Colonic mucosa (tissue), 4 donors: ENCODE data around the gene LIX1L. TPM values are rescaled to one million over a fixed set of nuclear protein-coding genes. Genes with fewer than 3 reads are reported as not detected.

ENCODE experiments used
- DNase-seq: peaks from one replicate; pipeline ENCODE4 v3.0.0-alpha.2; 2020
- H3K27ac ChIP-seq: fragments of 200-600 bp; one replicate; pipeline ENCODE4 v1.8.0; 2021
- H3K27me3 ChIP-seq: fragments of 200-600 bp; one replicate; pipeline ENCODE4 v1.8.0; 2021
- H3K36me3 ChIP-seq: fragments of 200-600 bp; one replicate; pipeline ENCODE4 v1.8.0; 2021
- H3K4me1 ChIP-seq: fragments of 200-600 bp; one replicate; pipeline ENCODE4 v1.8.0; 2021; ENCODE audit warnings: mild to moderate bottlenecking
- H3K4me3 ChIP-seq: fragments of 200-600 bp; one replicate; pipeline ENCODE4 v1.8.0; 2021
- H3K9ac ChIP-seq, 2 donors: one replicate each; pipeline ENCODE4 v1.7.0; 2013; ENCODE audit warnings: control low read depth in 2 of 2, low read depth in 2 of 2, low read length in 2 of 2
- H3K9me3 ChIP-seq: fragments of 200-600 bp; one replicate; pipeline ENCODE4 v1.8.0; 2021
- CTCF ChIP-seq: fragments of 200-600 bp; IDR thresholded peaks from one replicate; pipeline ENCODE4 v1.8.0; 2022; ENCODE audit warnings: antibody characterized with exemption, mild to moderate bottlenecking
- intact Hi-C: fragments of 100-400 bp; cut with DNase I; formaldehyde crosslinking; loops from one replicate; pipeline ENCODE4 v1.14.1; 2022
- total RNA-seq, 2 donors: library from RNA; stranded (reverse); fragmentation: NEBNext Ultra II Directional in 1 of 2; extraction: Animal tissue kit (Norgen Biotek cat#: 25700) in 1 of 2; gene quantifications; one replicate each; pipeline ENCODE4 v1.2.1, GENCODE V29; 2021
- donor health status: healthy.
- donor health status: DM: no; HTN: no; CAD: no.
- donor health status: DM: no; HTN: no; CAD: no.

LIX1L gene
- total RNA-seq, 2 donors from 2014 or later = 4.7 to 8.6 TPM

GRCh38 chr1:145978854-145979745 lies 21.3 kb upstream of the LIX1L start:
- TF ChIP-seq CTCF = no peak
- Histone ChIP-seq H3K4me3 (peak overlapping the region; percentile 0), H3K9me3 (no peaks in the 10 kb centered on the region), H3K27me3 (no peaks in the 10 kb centered on the region), H3K4me1 (peaks cover 33% of the 10 kb centered on the region), H3K9ac (peak overlapping the region; percentile 65 to 91), H3K36me3 (no peaks in the 10 kb centered on the region), H3K27ac (peak overlapping the region; percentile 99)
- DNase-seq = peak; percentile 96
- intact Hi-C loops = no loop called here

- no peaks in the 10 kb centered on the region for H3K36me3 ChIP-seq
- peaks cover 32% of the 10 kb centered on the region for H3K4me1 ChIP-seq
- H3K9ac ChIP-seq = peak overlapping the region; percentile 65 to 91
- no peaks in the 10 kb centered on the region for H3K27me3 ChIP-seq
- DNase-seq = no peak
- no peaks in the 10 kb centered on the region for H3K9me3 ChIP-seq
- intact Hi-C loops = no loop called here
- TF ChIP-seq CTCF = no peak
- H3K4me3 ChIP-seq = peak overlapping the region; percentile 0
- H3K27ac ChIP-seq = peak overlapping the region; percentile 99
Observed at GRCh38 chr1:145978471-145978853, 20.6 kb upstream of the LIX1L start.

DNA sequence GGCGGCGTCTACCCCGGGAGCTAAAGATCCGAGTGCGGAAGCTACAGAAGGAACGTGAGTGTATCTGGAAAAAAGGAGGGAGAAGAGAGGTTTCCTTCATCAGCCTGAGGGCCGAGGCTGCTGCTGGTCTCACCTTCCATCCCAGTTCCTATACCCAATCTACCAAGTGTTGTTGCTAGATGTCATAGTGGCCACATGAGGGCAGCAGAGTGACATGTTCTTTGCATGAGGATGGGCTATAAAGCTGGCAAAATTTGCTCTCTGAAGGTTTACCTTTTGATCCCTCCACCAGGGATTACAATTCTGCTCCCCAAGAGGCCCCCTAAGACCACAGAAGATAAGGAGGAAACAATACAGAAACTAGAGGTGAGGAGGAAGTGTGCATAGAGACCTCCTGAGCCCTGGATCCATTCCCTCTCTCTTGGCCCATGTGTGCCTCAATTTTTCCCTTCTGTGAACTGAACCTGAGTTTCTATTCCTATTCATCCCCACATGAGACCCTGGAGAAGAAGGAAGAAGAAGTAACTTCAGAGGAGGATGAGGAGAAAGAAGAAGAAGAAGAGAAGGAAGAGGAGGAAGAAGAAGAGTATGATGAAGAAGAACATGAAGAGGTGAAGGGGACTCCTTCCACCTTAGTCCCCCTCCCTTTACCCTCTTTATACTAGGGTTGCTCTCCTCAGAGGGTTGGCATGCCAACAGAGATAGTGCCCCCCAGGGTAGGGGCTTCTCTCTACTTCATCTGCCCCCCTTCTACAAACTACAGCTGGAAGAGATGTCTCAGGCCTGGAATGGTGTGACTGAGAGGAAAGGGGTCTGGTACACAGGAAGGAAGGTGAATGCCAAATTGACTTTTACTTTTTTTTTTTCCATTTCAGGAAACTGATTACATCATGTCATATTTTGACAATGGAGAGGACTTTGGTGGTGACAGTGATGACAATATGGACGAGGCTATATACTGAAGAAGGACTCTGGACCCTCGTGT lies 20.0 kb upstream of the LIX1L start:
- Histone ChIP-seq H3K4me3 (no peak overlapping the region), H3K36me3 (no peaks in the 10 kb centered on the region), H3K9ac (peak overlapping the region; percentile 65 to 91), H3K27me3 (no peaks in the 10 kb centered on the region), H3K9me3 (no peaks in the 10 kb centered on the region), H3K4me1 (peaks cover 25% of the 10 kb centered on the region), H3K27ac (peak overlapping the region; percentile 99)
- TF ChIP-seq CTCF = peak; percentile 70
- DNase-seq = peak; percentile 76
- intact Hi-C loops = loop anchor here (2.0 kb wide), 1 partner anchor 27 kb away; no protein-coding TSS in a partner anchor

- Histone ChIP-seq H3K36me3 (no peaks in the 10 kb centered on the region), H3K9me3 (no peaks in the 10 kb centered on the region), H3K27me3 (no peaks in the 10 kb centered on the region), H3K4me1 (peaks cover 23% of the 10 kb centered on the region), H3K27ac (peak overlapping the region; percentile 99), H3K4me3 (no peak overlapping the region), H3K9ac (peak overlapping the region in 1 of 2 donors; percentile 91)
- no peak for DNase-seq
- intact Hi-C loops = loop anchor here (2.0 kb wide), 1 partner anchor 28 kb away; no protein-coding TSS in a partner anchor
- no peak for TF ChIP-seq CTCF
Observed at GRCh38 chr1:145977016-145977415, 19.2 kb upstream of the LIX1L start.

DNA sequence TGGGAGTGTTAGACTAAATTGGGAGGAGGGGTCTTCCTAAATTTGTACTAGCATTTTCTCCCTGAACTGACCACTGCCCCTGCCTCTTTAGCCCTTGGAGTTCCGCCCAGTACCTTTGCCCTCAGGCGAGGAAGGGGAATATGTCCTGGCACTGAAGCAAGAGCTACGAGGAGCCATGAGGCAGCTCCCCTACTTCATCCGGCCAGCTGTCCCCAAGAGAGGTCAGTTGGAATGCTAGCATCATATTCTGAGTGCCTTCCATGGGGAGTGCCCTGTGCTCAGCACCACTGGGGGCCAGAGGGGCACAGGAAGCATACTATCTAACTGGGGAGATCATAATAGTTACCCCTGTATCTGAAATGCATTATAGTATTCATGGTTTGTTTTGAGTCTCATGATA lies 17.4 kb upstream of the LIX1L start:
- DNase-seq = no peak
- no peaks in the 10 kb centered on the region for H3K27me3 ChIP-seq
- H3K9me3 ChIP-seq = no peaks in the 10 kb centered on the region
- intact Hi-C loops = loop anchor here (2.0 kb wide), 1 partner anchor 40 kb away; no protein-coding TSS in a partner anchor
- H3K4me3 ChIP-seq = no peak overlapping the region
- no peak overlapping the region for H3K27ac ChIP-seq
- no peak for TF ChIP-seq CTCF
- no peaks in the 10 kb centered on the region for H3K36me3 ChIP-seq
- H3K4me1 ChIP-seq = peaks cover 15% of the 10 kb centered on the region
- H3K9ac ChIP-seq = no peak overlapping the region
